Measurements from ENCODE around the gene MARK3. TPM values are rescaled to one million over a fixed set of nuclear protein-coding genes. Genes with fewer than 3 reads are reported as not detected.
A peak's percentile ranks its signal among the peaks of the same experiment; 100 is the strongest.

Gene MARK3
- total RNA-seq, 1 donor from 2014 or later, result 124 TPM

- FAIRE-seq, result no peak
- peak within 1 kb of the TSS; percentile 72 for H2AFZ ChIP-seq (ENCODE audit: low read depth, low read length)
Measured at GRCh38 chr14:103528587-103529382, 143.6 kb downstream of the MARK3 start, which contains the start of gene TRMT61A. Gene TRMT61A (plus strand): TSS chr14:103529196. CDS start chr14:103529979, 783 bp downstream.

GRCh38 chr14:103529383-103530365, 144.5 kb downstream of the MARK3 start:
- H3K27ac ChIP-seq (ENCODE audit: low read depth, low read length), result peak overlapping the region; percentile 65
- H3K27ac Mint-ChIP-seq (ENCODE audit: unreplicated experiment), result peak overlapping the region; percentile 89
- H4K20me1 ChIP-seq (ENCODE audit: insufficient read depth, low read length), result peaks cover 34% of the 10 kb centered on the region
- no peak for TF ChIP-seq EZH2 (IDR thresholded peaks at IDR 0.05; ENCODE audit: insufficient read depth, low read length)
- TF ChIP-seq CTCF (IDR thresholded peaks at IDR 0.05; ENCODE audit: insufficient read depth, low read depth, low read length), result no peak
- no peaks in the 10 kb centered on the region for H3K36me3 ChIP-seq (ENCODE audit: insufficient read depth, low read length)
- H3K4me3 Mint-ChIP-seq (ENCODE audit: unreplicated experiment), result peak overlapping the region; percentile 96
- no peaks in the 10 kb centered on the region for H3K27me3 ChIP-seq (ENCODE audit: insufficient read depth, low read length)
- peaks cover 6% of the 10 kb centered on the region for H3K36me3 Mint-ChIP-seq (ENCODE audit: low read depth, unreplicated experiment)
- H3K27me3 Mint-ChIP-seq (ENCODE audit: low read depth, unreplicated experiment), result no peaks in the 10 kb centered on the region
- H3K79me2 ChIP-seq (ENCODE audit: insufficient read depth, low read length), result peaks cover 37% of the 10 kb centered on the region
- H3K4me3 ChIP-seq (ENCODE audit: insufficient read depth, low read depth, low read length), result peak overlapping the region; percentile 82
- FAIRE-seq, result no peak
- DNase-seq (ENCODE audit: low read depth), result no peak
- no peaks in the 10 kb centered on the region for H3K9me3 ChIP-seq (ENCODE audit: insufficient read depth, low read depth, low read length)
- peak overlapping the region; percentile 52 for H2AFZ ChIP-seq (ENCODE audit: low read depth, low read length)
- H3K9ac ChIP-seq (ENCODE audit: low read length), result peak overlapping the region; percentile 89
- H3K9me3 Mint-ChIP-seq (ENCODE audit: unreplicated experiment), result no peaks in the 10 kb centered on the region
- peaks cover 16% of the 10 kb centered on the region for H3K4me1 Mint-ChIP-seq (ENCODE audit: low read depth, unreplicated experiment)
- H3K4me1 ChIP-seq (ENCODE audit: insufficient read depth, low read length), result peaks cover 20% of the 10 kb centered on the region
- peak overlapping the region; percentile 89 for H3K4me2 ChIP-seq (ENCODE audit: low read length)

More at GRCh38 chr14:103528587-103529382, 143.6 kb downstream of the MARK3 start, which contains the start of gene TRMT61A:
- Histone ChIP-seq H3K27ac (ENCODE audit: low read depth, low read length) (peak within 1 kb of the TSS; percentile 77), H4K20me1 (ENCODE audit: insufficient read depth, low read length) (peaks cover 33% of the 10 kb centered on the region), H3K36me3 (ENCODE audit: insufficient read depth, low read length) (no peaks in the 10 kb centered on the region), H3K4me2 (ENCODE audit: low read length) (peak within 1 kb of the TSS; percentile 94), H3K4me1 (ENCODE audit: insufficient read depth, low read length) (peaks cover 20% of the 10 kb centered on the region), H3K27me3 (ENCODE audit: insufficient read depth, low read length) (peaks cover 2% of the 10 kb centered on the region), H3K4me3 (ENCODE audit: insufficient read depth, low read depth, low read length) (peak within 1 kb of the TSS; percentile 82), H3K9ac (ENCODE audit: low read length) (peak within 1 kb of the TSS; percentile 89), H3K9me3 (ENCODE audit: insufficient read depth, low read depth, low read length) (no peaks in the 10 kb centered on the region), H3K79me2 (ENCODE audit: insufficient read depth, low read length) (peaks cover 37% of the 10 kb centered on the region)
- Mint-ChIP-seq H3K27ac (ENCODE audit: unreplicated experiment) (peak within 1 kb of the TSS; percentile 89), H3K4me1 (ENCODE audit: low read depth, unreplicated experiment) (peaks cover 16% of the 10 kb centered on the region), H3K36me3 (ENCODE audit: low read depth, unreplicated experiment) (peaks cover 6% of the 10 kb centered on the region), H3K4me3 (ENCODE audit: unreplicated experiment) (peak within 1 kb of the TSS; percentile 96), H3K27me3 (ENCODE audit: low read depth, unreplicated experiment) (peaks cover 3% of the 10 kb centered on the region), H3K9me3 (ENCODE audit: unreplicated experiment) (no peaks in the 10 kb centered on the region)
- no peak for TF ChIP-seq EZH2 (IDR thresholded peaks at IDR 0.05; ENCODE audit: insufficient read depth, low read length)
- TF ChIP-seq CTCF (IDR thresholded peaks at IDR 0.05; ENCODE audit: insufficient read depth, low read depth, low read length), result no peak
- DNase-seq (ENCODE audit: low read depth), result peak; percentile 79
